Retinal pigment epithelial cell (primary cell): ENCODE data around the gene TMPRSS5.
"Not testable (repeated sequence)": the region's sequence is repeated elsewhere in the genome, so short reads cannot be mapped to it uniquely, and the experiment has no call there.

Experiments used
- DNase-seq: peaks from one replicate; pipeline ENCODE4 v3.0.0-alpha.2; 2010; ENCODE audit warnings: low read depth
- H3K4me3 ChIP-seq: 2 replicates; pipeline ENCODE4 v1.5.1; 2011; ENCODE audit warnings: mild to moderate bottlenecking, low read length, control low read depth, moderate library complexity
- TF ChIP-seq, protein P1 (sequence below): conservative IDR thresholded peaks from 2 replicates; pipeline ENCODE4 v1.5.1; 2011; ENCODE audit warnings: low read depth, low read length, control low read depth, inconsistent platforms

TMPRSS5 gene

DNA sequence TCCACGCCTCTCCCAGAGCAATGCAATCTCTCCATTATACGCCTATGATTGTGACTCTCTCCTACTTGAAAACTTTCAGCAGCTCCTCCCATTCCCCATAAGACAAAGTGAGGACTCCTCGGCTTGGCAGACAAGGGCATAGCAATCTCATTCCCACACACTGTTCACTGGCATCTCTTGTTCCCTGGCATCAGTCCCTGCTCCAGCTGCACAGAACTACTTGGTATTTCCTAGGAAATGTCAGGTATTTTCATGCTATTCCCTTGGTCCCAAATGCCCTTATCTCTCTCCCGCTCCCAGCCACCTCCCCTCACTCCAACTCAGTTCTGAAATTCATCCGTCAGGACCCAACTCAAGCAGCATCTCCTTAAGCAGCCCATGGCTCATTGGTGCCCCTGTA lies 28.4 kb downstream of the TMPRSS5 start:
- TF ChIP-seq, protein P1, sequence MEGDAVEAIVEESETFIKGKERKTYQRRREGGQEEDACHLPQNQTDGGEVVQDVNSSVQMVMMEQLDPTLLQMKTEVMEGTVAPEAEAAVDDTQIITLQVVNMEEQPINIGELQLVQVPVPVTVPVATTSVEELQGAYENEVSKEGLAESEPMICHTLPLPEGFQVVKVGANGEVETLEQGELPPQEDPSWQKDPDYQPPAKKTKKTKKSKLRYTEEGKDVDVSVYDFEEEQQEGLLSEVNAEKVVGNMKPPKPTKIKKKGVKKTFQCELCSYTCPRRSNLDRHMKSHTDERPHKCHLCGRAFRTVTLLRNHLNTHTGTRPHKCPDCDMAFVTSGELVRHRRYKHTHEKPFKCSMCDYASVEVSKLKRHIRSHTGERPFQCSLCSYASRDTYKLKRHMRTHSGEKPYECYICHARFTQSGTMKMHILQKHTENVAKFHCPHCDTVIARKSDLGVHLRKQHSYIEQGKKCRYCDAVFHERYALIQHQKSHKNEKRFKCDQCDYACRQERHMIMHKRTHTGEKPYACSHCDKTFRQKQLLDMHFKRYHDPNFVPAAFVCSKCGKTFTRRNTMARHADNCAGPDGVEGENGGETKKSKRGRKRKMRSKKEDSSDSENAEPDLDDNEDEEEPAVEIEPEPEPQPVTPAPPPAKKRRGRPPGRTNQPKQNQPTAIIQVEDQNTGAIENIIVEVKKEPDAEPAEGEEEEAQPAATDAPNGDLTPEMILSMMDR = no peak

DNA sequence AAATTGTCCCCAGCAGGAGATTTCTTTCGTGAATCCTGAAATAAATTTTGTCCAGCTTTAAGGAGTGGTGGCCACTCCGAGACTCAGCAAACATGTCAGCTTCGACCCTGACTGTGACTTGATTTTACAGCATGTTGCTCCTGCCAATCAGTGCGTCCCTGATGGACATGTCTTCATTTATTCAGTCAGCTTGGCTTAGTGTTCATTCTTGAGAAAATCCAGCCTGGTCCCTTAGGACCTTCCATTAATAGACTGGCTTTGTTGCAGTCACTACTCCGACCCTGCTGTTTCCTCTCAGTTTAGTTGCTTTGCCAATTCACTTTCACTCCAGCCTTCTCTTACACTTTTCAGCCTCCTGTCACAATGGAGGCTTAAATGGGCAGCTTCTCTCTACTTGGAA lies 30.5 kb downstream of the TMPRSS5 start:
- TF ChIP-seq, protein P1 = no peak
- H3K4me3 ChIP-seq = no peak overlapping the region
- DNase-seq = no peak

More for the DNA sequence above, 28.4 kb downstream of the TMPRSS5 start:
- H3K4me3 ChIP-seq = no peak overlapping the region
- no peak for DNase-seq

DNA sequence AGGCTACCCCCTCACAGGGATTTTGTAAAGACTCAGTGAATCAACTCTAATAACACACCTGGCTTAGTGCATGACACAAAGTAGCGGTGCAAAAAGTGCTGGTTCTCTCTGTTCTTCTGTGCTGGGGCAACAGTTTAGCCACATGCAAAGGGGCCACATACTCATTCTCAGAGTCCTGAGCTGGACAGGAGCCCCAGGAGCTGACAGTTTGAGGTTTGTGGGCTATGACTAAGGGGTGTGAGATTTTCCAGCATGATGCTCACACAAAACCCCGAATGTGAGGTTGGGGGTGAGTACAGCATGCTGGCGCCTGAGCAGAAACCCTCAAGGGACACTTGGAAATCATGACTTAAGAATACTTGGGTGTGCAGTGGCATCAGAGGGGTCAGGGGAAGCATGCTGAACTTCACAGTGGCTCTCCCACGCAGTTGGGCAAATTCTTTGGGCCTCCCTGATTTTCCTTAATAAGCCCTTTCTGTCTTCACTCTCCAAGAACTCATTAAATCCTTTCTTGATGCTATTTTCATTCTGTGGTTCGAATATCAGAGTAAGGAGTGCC lies 31.0 kb downstream of the TMPRSS5 start:
- TF ChIP-seq, protein P1 = no peak
- H3K4me3 ChIP-seq = no peak overlapping the region
- DNase-seq = no peak

DNA sequence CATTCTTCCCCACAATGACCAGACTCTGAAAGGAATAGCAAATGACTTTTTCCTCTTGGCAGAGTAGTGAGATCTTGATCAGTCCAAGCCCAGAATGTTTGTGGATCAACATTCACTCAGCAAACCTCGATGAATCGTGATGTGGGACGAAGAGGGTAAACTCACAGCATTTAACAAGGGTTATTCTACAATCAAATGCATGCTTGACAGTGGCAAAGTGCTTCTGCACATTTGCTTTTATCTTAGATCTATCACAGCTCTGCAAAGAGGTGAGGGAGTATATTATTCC lies 31.8 kb downstream of the TMPRSS5 start:
- no peak for DNase-seq
- TF ChIP-seq, protein P1 = no peak
- H3K4me3 ChIP-seq = no peak overlapping the region

DNA sequence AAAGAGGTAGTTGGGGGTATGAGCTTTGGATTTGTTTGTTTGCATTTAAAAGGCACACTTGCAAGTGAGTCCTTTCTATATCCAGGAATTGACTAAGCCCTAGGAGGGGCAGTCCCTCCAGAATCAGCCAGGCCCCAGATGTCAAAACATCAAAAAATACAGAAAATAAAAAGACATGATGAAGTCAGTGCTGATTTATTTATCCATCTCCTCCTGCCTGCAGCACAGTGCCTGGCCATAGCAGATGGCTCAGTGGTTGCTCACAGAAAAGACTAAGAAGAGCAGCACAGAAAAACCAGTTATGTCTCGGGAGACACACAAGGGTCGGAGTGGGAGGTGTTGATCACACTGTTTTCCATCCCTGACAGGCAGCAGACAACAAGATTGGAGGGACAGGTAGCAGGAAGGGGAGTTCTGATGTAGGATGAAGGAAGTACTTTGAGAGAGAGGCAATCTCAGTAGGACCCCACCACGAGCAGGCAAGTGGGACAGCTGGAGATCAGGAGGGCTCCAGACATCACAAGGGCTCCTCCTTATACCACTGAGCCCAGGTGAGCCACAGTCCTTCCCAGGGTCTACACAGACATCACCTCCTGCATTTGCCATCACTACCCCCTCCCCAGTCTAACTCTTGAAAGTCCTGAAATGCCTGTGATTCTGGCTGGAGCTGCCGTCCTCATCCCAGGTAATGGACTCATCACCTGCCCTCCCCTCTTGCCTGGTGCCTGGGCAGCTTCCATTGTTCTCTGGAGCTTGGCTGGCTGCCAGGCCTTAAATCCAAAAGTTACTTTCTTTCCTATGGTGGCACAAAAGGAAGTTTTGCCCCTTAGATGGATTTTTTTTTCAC lies 32.3 kb downstream of the TMPRSS5 start:
- TF ChIP-seq, protein P1 = no peak
- H3K4me3 ChIP-seq = no peak overlapping the region
- DNase-seq = no peak

DNA sequence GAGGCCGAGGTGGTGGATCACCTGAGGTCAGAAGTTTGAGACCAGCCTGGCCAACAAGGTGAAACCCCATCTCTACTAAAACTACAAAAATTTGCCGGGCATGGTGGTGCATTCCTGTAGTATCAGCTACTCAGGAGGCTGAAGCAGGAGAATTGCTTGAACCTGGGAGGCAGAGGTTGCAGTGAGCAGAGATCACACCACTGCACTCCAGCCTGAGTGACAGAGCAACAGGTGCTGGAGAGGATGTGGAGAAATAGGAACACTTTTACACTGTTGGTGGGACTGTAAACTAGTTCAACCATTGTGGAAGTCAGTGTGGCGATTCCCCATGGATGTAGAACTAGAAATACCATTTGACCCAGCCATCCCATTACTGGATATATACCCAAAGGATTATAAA lies 34.2 kb downstream of the TMPRSS5 start:
- H3K4me3 ChIP-seq, DNase-seq: not testable (repeated sequence)

DNA sequence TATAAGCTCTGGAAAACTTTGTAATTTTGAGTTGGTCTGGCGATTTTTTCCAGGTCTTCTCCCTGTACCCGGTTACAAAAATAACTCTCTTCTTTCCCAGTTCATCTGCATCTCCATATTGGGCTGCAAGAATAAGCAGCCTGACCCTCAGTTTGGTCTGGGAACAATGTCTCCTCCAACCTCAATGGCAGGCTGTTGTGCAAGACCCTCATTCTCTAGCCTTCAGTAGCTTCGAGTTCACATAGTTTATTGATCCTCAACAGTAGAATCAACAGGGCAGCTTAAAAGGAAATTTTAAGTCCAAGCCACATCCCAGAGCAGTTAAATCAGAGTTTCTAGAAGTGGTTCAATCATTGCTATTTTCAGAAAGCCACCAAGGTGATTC lies 35.3 kb downstream of the TMPRSS5 start:
- H3K4me3 ChIP-seq = no peak overlapping the region
- DNase-seq = no peak
- TF ChIP-seq, protein P1 = no peak
